WERI-Rb-1 (cell line): ENCODE results near the gene CCNC.
"Not testable (repeated sequence)": the region's sequence is repeated elsewhere in the genome, so short reads cannot be mapped to it uniquely, and the experiment has no call there.

Experiments used
- DNase-seq: peaks from one replicate; pipeline ENCODE4 v3.0.0-alpha.2; 2020
- H3K27ac ChIP-seq: fragments of 250-450 bp; sonication (Bioruptor Pico); 2 replicates; pipeline ENCODE4 v1.5.1; 2020; ENCODE audit warnings: mild to moderate bottlenecking, moderate library complexity
- H3K27me3 ChIP-seq: fragments of 250-450 bp; sonication (Bioruptor Pico); 2 replicates; pipeline ENCODE4 v1.5.1; 2021; ENCODE audit warnings: mild to moderate bottlenecking, low read depth, moderate library complexity; ENCODE audit not compliant: insufficient read depth, severe bottlenecking
- H3K36me3 ChIP-seq: fragments of 250-450 bp; sonication (Bioruptor Pico); 2 replicates; pipeline ENCODE4 v1.5.1; 2020; ENCODE audit warnings: mild to moderate bottlenecking, moderate library complexity
- H3K4me3 ChIP-seq: 2 replicates; pipeline ENCODE4 v1.5.1; 2011; ENCODE audit warnings: low read depth, mild to moderate bottlenecking, control low read depth, low read length
- H3K9me3 ChIP-seq: fragments of 250-450 bp; sonication (Bioruptor Pico); 2 replicates; pipeline ENCODE4 v1.5.1; 2021; ENCODE audit warnings: mild to moderate bottlenecking, moderate library complexity; ENCODE audit not compliant: severe bottlenecking
- TF ChIP-seq, protein P1 (sequence below): IDR thresholded peaks from 2 replicates; pipeline ENCODE4 v1.5.1; 2011; ENCODE audit warnings: low read depth, mild to moderate bottlenecking, control low read depth, inconsistent platforms, low read length

The CCNC gene

GRCh38 chr6:99603421-99604165, 35.1 kb upstream of the CCNC start:
- peak; percentile 81 for DNase-seq
- no peaks in the 10 kb centered on the region for H3K9me3 ChIP-seq
- peaks cover 61% of the 10 kb centered on the region for H3K27me3 ChIP-seq
- TF ChIP-seq, protein P1, sequence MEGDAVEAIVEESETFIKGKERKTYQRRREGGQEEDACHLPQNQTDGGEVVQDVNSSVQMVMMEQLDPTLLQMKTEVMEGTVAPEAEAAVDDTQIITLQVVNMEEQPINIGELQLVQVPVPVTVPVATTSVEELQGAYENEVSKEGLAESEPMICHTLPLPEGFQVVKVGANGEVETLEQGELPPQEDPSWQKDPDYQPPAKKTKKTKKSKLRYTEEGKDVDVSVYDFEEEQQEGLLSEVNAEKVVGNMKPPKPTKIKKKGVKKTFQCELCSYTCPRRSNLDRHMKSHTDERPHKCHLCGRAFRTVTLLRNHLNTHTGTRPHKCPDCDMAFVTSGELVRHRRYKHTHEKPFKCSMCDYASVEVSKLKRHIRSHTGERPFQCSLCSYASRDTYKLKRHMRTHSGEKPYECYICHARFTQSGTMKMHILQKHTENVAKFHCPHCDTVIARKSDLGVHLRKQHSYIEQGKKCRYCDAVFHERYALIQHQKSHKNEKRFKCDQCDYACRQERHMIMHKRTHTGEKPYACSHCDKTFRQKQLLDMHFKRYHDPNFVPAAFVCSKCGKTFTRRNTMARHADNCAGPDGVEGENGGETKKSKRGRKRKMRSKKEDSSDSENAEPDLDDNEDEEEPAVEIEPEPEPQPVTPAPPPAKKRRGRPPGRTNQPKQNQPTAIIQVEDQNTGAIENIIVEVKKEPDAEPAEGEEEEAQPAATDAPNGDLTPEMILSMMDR: no peak
- H3K36me3 ChIP-seq: no peaks in the 10 kb centered on the region
- H3K4me3 ChIP-seq: peak overlapping the region; percentile 46
- no peak overlapping the region for H3K27ac ChIP-seq

GRCh38 chr6:99602520-99603420, 34.3 kb upstream of the CCNC start:
- no peak overlapping the region for H3K27ac ChIP-seq
- H3K36me3 ChIP-seq: no peaks in the 10 kb centered on the region
- DNase-seq: no peak
- TF ChIP-seq, protein P1: no peak
- no peaks in the 10 kb centered on the region for H3K9me3 ChIP-seq
- H3K4me3 ChIP-seq: peak overlapping the region; percentile 46
- H3K27me3 ChIP-seq: peaks cover 55% of the 10 kb centered on the region

DNA sequence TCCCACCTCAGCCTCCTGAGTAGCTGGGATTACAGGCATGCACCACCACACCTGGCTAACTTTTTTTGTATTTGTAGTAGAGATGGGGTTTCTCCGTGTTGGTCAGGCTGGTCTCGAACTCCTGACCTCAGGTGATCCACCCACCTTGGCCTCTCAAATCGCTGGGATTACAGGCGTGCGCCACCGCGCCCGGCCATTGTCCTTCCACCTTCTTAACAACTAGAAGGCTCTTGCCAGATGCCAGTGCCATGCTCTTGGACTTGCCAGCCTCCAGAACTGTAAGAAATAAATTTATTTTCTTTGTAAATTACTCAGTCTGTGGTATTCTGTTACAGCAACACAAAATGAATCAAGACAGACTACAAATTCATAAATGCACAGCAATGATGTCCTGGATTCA, 26.2 kb upstream of the CCNC start:
- H3K36me3 ChIP-seq, DNase-seq, H3K9me3 ChIP-seq, H3K4me3 ChIP-seq, H3K27ac ChIP-seq: not testable (repeated sequence)
- H3K27me3 ChIP-seq: peaks cover 30% of the 10 kb centered on the region

GRCh38 chr6:99592900-99593299, 24.4 kb upstream of the CCNC start:
- no peak overlapping the region for H3K27ac ChIP-seq
- DNase-seq: no peak
- peaks cover 3% of the 10 kb centered on the region for H3K9me3 ChIP-seq
- H3K36me3 ChIP-seq: no peaks in the 10 kb centered on the region
- no peak overlapping the region for H3K4me3 ChIP-seq
- TF ChIP-seq, protein P1: no peak
- H3K27me3 ChIP-seq: peaks cover 34% of the 10 kb centered on the region

DNA sequence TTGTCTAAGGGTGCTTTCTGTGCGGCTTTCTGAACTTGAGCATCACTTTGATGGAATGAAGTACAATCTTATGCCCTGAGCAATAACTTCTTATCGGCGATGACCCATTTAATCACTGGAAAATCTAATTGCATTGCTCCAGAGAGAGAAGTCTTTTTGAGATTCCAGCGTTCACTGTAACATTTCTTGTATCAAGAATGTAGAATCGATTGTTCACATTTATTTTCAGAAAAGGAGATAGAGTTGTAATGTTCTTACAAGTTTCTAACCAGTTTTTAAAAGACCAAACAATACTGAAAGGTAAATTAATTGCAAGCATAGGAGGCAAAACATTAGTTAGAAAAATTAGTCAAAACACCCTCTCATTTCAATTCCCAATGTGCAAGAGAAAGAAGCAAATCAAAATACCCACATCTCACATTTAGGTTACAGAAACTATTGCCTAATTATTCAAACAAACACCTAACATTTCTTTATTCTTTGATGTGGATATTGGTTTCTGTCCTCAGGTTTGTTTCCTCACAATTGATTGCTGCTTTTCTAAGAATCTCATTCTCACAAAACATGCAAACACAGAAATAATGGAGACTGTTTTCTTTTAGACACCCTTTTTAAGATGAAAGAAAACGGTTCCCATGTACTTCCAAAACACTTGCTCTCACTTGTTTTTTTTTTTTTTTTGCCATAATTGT, 23.4 kb upstream of the CCNC start:
- Histone ChIP-seq H3K27me3 (peaks cover 34% of the 10 kb centered on the region), H3K4me3 (peak overlapping the region; percentile 49), H3K36me3 (no peaks in the 10 kb centered on the region), H3K27ac (no peak overlapping the region), H3K9me3 (peaks cover 3% of the 10 kb centered on the region)
- DNase-seq: no peak
- TF ChIP-seq, protein P1: no peak
